ENCODE results near the gene TM7SF3.
"Not testable (repeated sequence)": the region's sequence is repeated elsewhere in the genome, so short reads cannot be mapped to it uniquely, and the experiment has no call there.

TM7SF3 gene, protein sequence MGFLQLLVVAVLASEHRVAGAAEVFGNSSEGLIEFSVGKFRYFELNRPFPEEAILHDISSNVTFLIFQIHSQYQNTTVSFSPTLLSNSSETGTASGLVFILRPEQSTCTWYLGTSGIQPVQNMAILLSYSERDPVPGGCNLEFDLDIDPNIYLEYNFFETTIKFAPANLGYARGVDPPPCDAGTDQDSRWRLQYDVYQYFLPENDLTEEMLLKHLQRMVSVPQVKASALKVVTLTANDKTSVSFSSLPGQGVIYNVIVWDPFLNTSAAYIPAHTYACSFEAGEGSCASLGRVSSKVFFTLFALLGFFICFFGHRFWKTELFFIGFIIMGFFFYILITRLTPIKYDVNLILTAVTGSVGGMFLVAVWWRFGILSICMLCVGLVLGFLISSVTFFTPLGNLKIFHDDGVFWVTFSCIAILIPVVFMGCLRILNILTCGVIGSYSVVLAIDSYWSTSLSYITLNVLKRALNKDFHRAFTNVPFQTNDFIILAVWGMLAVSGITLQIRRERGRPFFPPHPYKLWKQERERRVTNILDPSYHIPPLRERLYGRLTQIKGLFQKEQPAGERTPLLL

GRCh38 chr12:27014085-27014858 is at the start of gene TM7SF3:
TSS of gene TM7SF3 (minus strand) at chr12:27014384. CDS start at chr12:27014168, 216 bp downstream.
- peak; percentile 97 for DNase-seq (ENCODE audit: low spot score)

GRCh38 chr12:27063250-27063851 is 49.2 kb upstream of the TM7SF3 start:
- no peak for DNase-seq (ENCODE audit: low spot score)

DNA sequence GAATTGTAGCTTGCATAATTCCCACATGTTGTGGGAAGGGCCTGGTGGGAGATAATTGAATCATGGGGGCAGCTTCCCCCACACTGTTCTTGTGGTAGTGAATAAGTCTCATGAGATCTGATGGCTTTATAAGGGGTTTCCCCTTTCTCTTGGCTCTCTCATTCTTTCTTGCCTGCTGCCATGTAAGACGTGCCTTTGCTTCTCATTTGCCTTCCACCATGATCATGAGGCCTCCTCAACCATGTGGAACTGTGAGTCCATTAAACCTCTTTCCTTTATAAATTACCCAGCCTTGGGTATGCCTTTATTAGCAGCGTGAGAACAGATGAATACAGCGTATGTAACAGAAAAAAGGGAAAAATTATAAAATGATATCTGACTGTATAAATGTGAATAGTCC is 47.1 kb upstream of the TM7SF3 start:
- DNase-seq (ENCODE audit: low spot score), result no peak

DNA sequence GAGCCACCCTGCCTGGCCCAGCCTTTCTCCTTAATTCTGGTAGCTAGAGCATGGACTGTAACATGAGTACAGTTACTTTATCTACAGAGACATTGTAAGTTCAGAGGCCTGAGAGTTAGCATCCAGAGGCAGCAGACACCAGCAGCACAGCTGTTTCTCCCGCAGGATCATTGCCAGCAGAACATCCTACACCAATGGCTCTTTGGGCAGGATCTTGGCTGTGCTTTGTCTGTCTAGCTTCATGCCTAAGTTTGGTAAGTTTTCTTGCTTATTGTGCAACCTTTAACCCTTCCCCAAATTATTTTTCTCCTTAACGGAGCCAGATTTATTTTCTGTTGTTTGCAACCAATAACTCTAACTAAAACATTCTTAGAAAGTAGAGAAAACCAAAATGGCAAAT is 46.6 kb upstream of the TM7SF3 start:
- DNase-seq (ENCODE audit: low spot score), result peak; percentile 12

GRCh38 chr12:27057543-27057942 is 43.4 kb upstream of the TM7SF3 start:
- no peak for DNase-seq (ENCODE audit: low spot score)

- DNase-seq (ENCODE audit: low spot score), result no peak
Observed at GRCh38 chr12:27055966-27056365, 41.8 kb upstream of the TM7SF3 start.

- DNase-seq (ENCODE audit: low spot score), result no peak
Observed at GRCh38 chr12:27052742-27053141, 38.6 kb upstream of the TM7SF3 start.

GRCh38 chr12:27052176-27052575 is 38.0 kb upstream of the TM7SF3 start:
- DNase-seq (ENCODE audit: low spot score), result no peak

DNA sequence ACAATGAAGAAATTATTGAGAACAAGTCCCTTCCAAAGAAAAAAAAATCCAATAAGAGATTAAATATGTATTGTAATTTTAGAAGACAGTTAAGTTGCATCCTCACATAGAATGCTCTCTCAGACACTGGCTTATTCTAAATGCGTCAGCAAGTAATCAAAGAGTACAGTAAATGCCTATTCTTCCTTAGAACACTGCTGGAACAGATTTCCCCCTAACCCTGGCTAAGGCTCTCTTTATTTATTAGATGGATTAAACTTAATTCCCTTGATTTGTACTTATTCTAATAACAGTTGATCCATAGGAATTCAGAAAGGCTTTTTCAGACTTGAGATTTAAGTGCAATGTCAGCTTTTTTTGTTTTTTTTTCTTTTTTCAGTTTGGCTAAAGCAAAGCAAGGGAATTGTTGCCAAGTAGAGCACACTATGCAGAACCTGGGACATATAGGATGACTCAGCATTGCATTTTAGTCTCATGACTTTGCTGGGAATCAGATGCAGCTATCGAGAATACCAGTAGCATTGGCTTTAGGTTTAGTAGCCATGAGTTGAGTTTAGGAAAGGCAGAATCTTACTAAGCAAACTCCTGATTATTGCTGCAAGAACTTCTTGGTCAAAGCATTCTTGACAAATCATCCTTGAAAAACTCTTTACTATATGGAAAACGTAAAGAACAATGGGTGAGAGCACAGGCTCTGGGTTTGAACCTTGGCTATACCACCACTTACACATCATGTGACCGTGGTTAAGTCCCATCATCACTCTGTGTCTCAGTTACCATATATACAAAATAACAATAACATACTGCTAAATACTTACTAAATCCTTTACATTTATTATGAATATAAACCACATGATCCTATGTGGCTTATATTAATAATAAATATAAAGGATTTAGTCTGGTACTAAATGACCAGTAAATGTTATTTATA is 34.9 kb upstream of the TM7SF3 start:
- DNase-seq (ENCODE audit: low spot score), result no peak

- not testable (repeated sequence) for DNase-seq (ENCODE audit: low spot score)
Observed at GRCh38 chr12:27042018-27042417, 27.8 kb upstream of the TM7SF3 start.

DNA sequence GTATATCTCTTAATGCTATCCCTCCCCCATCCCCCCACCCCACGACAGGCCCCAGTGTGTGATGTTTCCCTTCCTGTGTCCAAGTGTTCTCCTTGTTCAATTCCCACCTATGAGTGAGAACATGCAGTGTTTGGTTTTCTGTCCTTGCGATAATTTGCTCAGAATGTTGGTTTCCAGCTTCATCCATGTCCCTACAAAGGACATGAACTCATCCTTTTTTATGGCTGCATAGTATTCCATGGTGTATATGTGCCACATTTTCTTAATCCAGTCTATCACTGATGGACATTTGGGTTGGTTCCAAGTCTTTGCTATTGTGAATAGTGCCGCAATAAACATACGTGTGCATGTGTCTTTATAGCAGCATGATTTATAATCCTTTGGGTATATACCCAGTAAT is 26.5 kb upstream of the TM7SF3 start:
- not testable (repeated sequence) for DNase-seq (ENCODE audit: low spot score)

DNA sequence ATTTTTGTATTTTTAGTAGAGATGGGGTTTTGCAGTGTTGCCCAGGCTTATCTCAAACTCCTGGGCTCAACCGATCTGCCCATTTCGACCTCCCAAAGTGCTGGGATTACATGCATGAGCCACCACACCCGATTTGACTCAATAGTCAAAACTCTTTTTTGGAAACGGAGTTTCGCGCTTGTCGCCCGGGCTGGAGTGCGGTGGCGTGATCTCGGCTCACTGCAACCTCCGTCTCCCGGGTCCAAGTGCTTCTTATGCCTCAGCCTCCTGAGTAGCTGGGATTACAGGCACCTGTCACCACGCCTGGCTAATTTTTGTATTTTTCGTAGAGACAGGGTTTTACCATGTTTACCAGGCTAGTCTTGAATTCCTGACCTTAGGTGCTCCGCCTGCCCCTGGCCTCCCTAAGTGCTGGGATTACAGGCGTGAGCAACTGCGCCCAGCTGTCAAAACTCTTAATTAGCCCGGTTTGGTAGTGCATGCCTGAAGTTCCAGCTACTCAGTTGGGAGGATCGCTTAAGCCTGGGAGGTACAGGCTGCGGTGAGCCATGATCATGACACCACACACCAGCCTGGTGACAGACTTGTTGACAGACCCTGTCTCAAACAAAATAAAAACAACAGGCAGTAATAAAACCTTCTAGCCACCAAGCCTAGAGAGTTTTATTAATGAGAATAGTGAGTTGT is 20.6 kb upstream of the TM7SF3 start:
- DNase-seq (ENCODE audit: low spot score), result no peak

DNA sequence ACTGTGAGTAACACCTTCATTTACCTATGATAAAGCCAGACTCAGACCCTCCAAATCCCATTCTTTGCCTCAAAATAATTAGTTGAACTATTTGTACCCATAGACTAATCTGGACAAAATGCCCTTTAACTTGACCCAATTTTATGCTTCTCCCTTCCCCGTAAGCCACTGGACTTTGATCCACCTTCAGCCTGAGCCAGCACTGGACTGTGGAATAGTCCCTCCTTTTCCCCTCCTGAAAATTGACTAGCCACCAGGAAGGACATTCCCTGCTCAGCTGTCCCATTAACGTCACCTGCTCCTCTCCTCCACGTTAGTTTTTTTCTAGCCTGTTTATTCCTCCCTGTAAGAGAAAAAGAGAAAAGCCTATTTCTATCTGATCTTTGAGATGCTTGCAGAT is 18.5 kb upstream of the TM7SF3 start:
- DNase-seq (ENCODE audit: low spot score), result no peak

- DNase-seq (ENCODE audit: low spot score), result no peak
Observed at GRCh38 chr12:27031531-27031930, 17.3 kb upstream of the TM7SF3 start.

GRCh38 chr12:27026257-27026656 is 12.1 kb upstream of the TM7SF3 start:
- no peak for DNase-seq (ENCODE audit: low spot score)

GRCh38 chr12:27025116-27025515 is 10.9 kb upstream of the TM7SF3 start:
- no peak for DNase-seq (ENCODE audit: low spot score)

- DNase-seq (ENCODE audit: low spot score), result peak; percentile 5
Observed at GRCh38 chr12:27024291-27024690, 10.1 kb upstream of the TM7SF3 start.

- no peak for DNase-seq (ENCODE audit: low spot score)
Observed at GRCh38 chr12:27020761-27021160, 6.6 kb upstream of the TM7SF3 start.

DNA sequence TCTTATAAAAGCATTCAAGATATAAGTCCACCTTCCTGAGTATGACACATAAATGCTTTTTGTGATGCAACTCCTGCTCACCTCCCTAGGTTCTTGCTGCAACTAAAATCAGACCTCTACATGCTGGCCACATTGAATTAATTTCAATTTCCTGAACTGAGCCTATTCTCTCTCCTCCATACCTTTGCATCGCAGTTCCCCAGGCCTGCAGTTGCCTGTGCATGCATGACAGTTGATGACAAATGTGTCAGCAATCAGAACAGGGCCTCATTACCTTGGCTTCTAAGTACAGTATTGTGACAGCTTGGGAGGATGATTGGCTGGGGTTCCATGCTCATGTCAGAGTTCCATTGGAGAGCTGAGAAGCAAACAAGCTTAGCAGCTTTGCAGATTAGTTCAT is 3.9 kb upstream of the TM7SF3 start:
- no peak for DNase-seq (ENCODE audit: low spot score)

GRCh38 chr12:27017163-27017823 is 3.1 kb upstream of the TM7SF3 start:
- DNase-seq (ENCODE audit: low spot score), result not testable (repeated sequence)
